ENCODE results near the gene OPA3.

OPA3 gene

DNA sequence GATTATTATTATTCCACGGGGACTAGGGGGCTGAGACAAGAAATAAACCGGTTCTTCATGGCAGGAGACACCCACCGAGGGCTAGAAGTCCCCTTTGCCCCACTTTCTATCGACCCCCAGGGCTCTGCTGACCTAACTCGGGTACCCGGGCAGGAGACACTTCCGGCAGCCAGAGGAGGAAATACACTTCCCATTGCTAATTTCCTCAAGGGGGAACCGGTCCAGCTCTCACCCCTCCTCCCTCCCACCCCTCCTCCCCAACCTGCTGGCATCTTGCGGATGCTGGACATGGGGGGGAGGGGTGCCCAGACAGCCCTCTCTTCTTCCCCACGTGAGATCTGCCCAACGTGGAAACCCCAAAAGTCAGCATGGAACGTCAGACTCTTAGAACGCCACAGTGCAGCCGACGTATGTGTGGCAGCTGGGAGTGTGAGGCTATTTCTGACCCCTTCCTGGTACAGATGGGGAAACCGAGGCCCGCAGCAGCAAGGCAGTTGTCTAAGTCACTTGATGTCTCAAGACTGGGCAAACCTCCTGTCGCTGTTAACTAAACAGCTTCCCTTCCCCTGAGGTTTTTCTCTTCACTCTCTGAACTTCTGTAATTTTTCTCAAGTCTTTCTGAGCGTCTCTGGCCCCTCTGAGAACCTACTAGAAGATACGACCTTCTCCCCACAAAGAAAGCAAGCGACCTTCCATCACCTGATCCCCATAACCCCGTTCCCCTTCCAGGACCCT is 13.8 kb upstream of the OPA3 start:
- Histone ChIP-seq H3K27ac (ENCODE audit: low read length) (no peak overlapping the region), H3K27me3 (ENCODE audit: control insufficient read depth, insufficient read depth, low read length) (peaks cover 33% of the 10 kb centered on the region), H3K9me3 (ENCODE audit: control insufficient read depth, insufficient read depth, low read length) (no peaks in the 10 kb centered on the region), H3K4me3 (ENCODE audit: low read length) (no peak overlapping the region; the same call in 1 of the 2 replicates), H3K36me3 (ENCODE audit: control insufficient read depth, insufficient read depth, low read length) (no peaks in the 10 kb centered on the region), H3K4me1 (ENCODE audit: control insufficient read depth, insufficient read depth, low read length) (peaks cover 11% of the 10 kb centered on the region)
- WGBS (ENCODE audit: insufficient coverage, insufficient read length) = no CpG with 5 or more reads among the region's 22 CpGs
- no peak for DNase-seq (ENCODE audit: low read depth, low spot score)

- Histone ChIP-seq H3K4me3 (ENCODE audit: low read length) (no peak overlapping the region; the same call in 1 of the 2 replicates), H3K9me3 (ENCODE audit: control insufficient read depth, insufficient read depth, low read length) (no peaks in the 10 kb centered on the region), H3K4me1 (ENCODE audit: control insufficient read depth, insufficient read depth, low read length) (peaks cover 11% of the 10 kb centered on the region), H3K36me3 (ENCODE audit: control insufficient read depth, insufficient read depth, low read length) (no peaks in the 10 kb centered on the region), H3K27ac (ENCODE audit: low read length) (no peak overlapping the region), H3K27me3 (ENCODE audit: control insufficient read depth, insufficient read depth, low read length) (peaks cover 32% of the 10 kb centered on the region)
- no peak for DNase-seq (ENCODE audit: low read depth, low spot score)
- WGBS (ENCODE audit: insufficient coverage, insufficient read length) = no CpG with 5 or more reads among the region's 5 CpGs
Measured at GRCh38 chr19:45597425-45598111, 13.0 kb upstream of the OPA3 start.

DNA sequence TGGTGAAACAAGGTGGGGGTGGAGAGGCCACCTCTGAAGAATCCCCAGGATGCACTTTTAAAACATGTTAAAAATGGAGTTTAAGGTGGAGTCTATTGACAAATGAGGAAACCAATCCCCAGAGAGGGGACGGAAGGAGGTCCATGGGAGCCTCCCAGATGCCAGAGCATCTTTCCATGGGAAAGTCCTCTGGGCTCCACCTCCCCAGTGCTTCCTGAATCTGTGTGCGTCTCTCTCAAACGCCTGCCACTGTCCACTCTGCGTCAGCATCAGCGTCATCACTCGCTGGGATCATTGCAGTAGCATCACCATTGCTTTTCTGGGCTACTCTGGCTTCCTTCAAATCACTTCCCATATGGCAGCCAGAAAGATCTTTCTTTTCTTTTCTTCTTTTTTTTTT is 11.2 kb upstream of the OPA3 start:
- no peaks in the 10 kb centered on the region for H3K36me3 ChIP-seq (ENCODE audit: control insufficient read depth, insufficient read depth, low read length)
- peaks cover 21% of the 10 kb centered on the region for H3K27me3 ChIP-seq (ENCODE audit: control insufficient read depth, insufficient read depth, low read length)
- H3K27ac ChIP-seq (ENCODE audit: low read length) = no peak overlapping the region
- no peak for DNase-seq (ENCODE audit: low read depth, low spot score)
- H3K9me3 ChIP-seq (ENCODE audit: control insufficient read depth, insufficient read depth, low read length) = no peaks in the 10 kb centered on the region
- no peak overlapping the region for H3K4me3 ChIP-seq (ENCODE audit: low read length)
- H3K4me1 ChIP-seq (ENCODE audit: control insufficient read depth, insufficient read depth, low read length) = peaks cover 9% of the 10 kb centered on the region; the same call in 1 of the 2 replicates
- WGBS (ENCODE audit: insufficient coverage, insufficient read length) = no CpG with 5 or more reads among the region's 6 CpGs

DNA sequence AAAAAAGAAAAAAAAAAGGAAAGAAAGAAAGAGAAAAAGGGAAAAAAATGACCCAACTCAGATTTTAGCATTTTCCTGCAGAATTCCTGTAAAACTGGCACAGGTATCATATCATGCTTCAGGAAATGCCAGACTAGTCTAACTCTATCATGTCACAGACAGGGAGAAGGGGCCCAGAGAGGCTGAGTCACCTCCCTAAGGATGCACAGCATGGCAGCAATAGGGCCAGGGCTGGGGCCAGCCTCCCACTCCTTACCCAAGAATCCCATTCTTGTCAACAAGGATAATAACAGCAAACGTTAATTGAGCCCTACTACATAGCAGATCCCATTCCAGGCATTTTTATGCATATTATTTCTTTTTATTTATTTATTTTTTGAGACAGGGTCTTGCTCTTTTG is 8.9 kb upstream of the OPA3 start:
- WGBS (ENCODE audit: insufficient coverage, insufficient read length) = no CpG with 5 or more reads among the region's 1 CpG
- Histone ChIP-seq H3K4me1 (ENCODE audit: control insufficient read depth, insufficient read depth, low read length) (peaks cover 5% of the 10 kb centered on the region; the same call in 1 of the 2 replicates), H3K27ac (ENCODE audit: low read length) (no peak overlapping the region), H3K4me3 (ENCODE audit: low read length) (no peak overlapping the region), H3K9me3 (ENCODE audit: control insufficient read depth, insufficient read depth, low read length) (no peaks in the 10 kb centered on the region), H3K27me3 (ENCODE audit: control insufficient read depth, insufficient read depth, low read length) (peaks cover under 1% of the 10 kb centered on the region; the same call in 1 of the 2 replicates), H3K36me3 (ENCODE audit: control insufficient read depth, insufficient read depth, low read length) (no peaks in the 10 kb centered on the region)
- DNase-seq (ENCODE audit: low read depth, low spot score) = no peak

- WGBS (ENCODE audit: insufficient coverage, insufficient read length) = no CpG with 5 or more reads among the region's 4 CpGs
- Histone ChIP-seq H3K4me3 (ENCODE audit: low read length) (no peak overlapping the region), H3K9me3 (ENCODE audit: control insufficient read depth, insufficient read depth, low read length) (no peaks in the 10 kb centered on the region), H3K27ac (ENCODE audit: low read length) (no peak overlapping the region), H3K27me3 (ENCODE audit: control insufficient read depth, insufficient read depth, low read length) (no peaks in the 10 kb centered on the region), H3K4me1 (ENCODE audit: control insufficient read depth, insufficient read depth, low read length) (peaks cover 3% of the 10 kb centered on the region; the same call in 1 of the 2 replicates), H3K36me3 (ENCODE audit: control insufficient read depth, insufficient read depth, low read length) (no peaks in the 10 kb centered on the region)
- no peak for DNase-seq (ENCODE audit: low read depth, low spot score)
Measured at GRCh38 chr19:45592366-45592765, 7.8 kb upstream of the OPA3 start.

- no CpG with 5 or more reads among the region's 21 CpGs for WGBS (ENCODE audit: insufficient coverage, insufficient read length)
Measured at GRCh38 chr19:45591638-45592005, 7.0 kb upstream of the OPA3 start.

GRCh38 chr19:45591004-45591637 is 6.5 kb upstream of the OPA3 start:
- H3K4me1 ChIP-seq (ENCODE audit: control insufficient read depth, insufficient read depth, low read length) = peaks cover 2% of the 10 kb centered on the region; the same call in 1 of the 2 replicates
- no peak for DNase-seq (ENCODE audit: low read depth, low spot score)
- H3K9me3 ChIP-seq (ENCODE audit: control insufficient read depth, insufficient read depth, low read length) = no peaks in the 10 kb centered on the region
- no peaks in the 10 kb centered on the region for H3K27me3 ChIP-seq (ENCODE audit: control insufficient read depth, insufficient read depth, low read length)
- WGBS (ENCODE audit: insufficient coverage, insufficient read length) = no CpG with 5 or more reads among the region's 48 CpGs
- H3K36me3 ChIP-seq (ENCODE audit: control insufficient read depth, insufficient read depth, low read length) = no peaks in the 10 kb centered on the region
- no peak overlapping the region for H3K27ac ChIP-seq (ENCODE audit: low read length)
- H3K4me3 ChIP-seq (ENCODE audit: low read length) = no peak overlapping the region

More at GRCh38 chr19:45591638-45592005, 7.0 kb upstream of the OPA3 start:
- DNase-seq (ENCODE audit: low read depth, low spot score) = no peak
- peaks cover 2% of the 10 kb centered on the region; the same call in 1 of the 2 replicates for H3K4me1 ChIP-seq (ENCODE audit: control insufficient read depth, insufficient read depth, low read length)
- H3K27me3 ChIP-seq (ENCODE audit: control insufficient read depth, insufficient read depth, low read length) = no peaks in the 10 kb centered on the region
- H3K36me3 ChIP-seq (ENCODE audit: control insufficient read depth, insufficient read depth, low read length) = no peaks in the 10 kb centered on the region
- H3K27ac ChIP-seq (ENCODE audit: low read length) = no peak overlapping the region
- H3K4me3 ChIP-seq (ENCODE audit: low read length) = no peak overlapping the region
- H3K9me3 ChIP-seq (ENCODE audit: control insufficient read depth, insufficient read depth, low read length) = no peaks in the 10 kb centered on the region

GRCh38 chr19:45590300-45591003 is 5.8 kb upstream of the OPA3 start:
- Histone ChIP-seq H3K36me3 (ENCODE audit: control insufficient read depth, insufficient read depth, low read length) (no peaks in the 10 kb centered on the region), H3K4me3 (ENCODE audit: low read length) (no peak overlapping the region), H3K9me3 (ENCODE audit: control insufficient read depth, insufficient read depth, low read length) (no peaks in the 10 kb centered on the region), H3K27me3 (ENCODE audit: control insufficient read depth, insufficient read depth, low read length) (no peaks in the 10 kb centered on the region), H3K4me1 (ENCODE audit: control insufficient read depth, insufficient read depth, low read length) (peaks cover 2% of the 10 kb centered on the region; the same call in 1 of the 2 replicates), H3K27ac (ENCODE audit: low read length) (no peak overlapping the region)
- no CpG with 5 or more reads among the region's 15 CpGs for WGBS (ENCODE audit: insufficient coverage, insufficient read length)
- no peak for DNase-seq (ENCODE audit: low read depth, low spot score)

GRCh38 chr19:45589768-45590167 is 5.2 kb upstream of the OPA3 start:
- no peaks in the 10 kb centered on the region for H3K36me3 ChIP-seq (ENCODE audit: control insufficient read depth, insufficient read depth, low read length)
- WGBS (ENCODE audit: insufficient coverage, insufficient read length) = no CpG with 5 or more reads among the region's 4 CpGs
- no peak overlapping the region for H3K27ac ChIP-seq (ENCODE audit: low read length)
- no peaks in the 10 kb centered on the region for H3K27me3 ChIP-seq (ENCODE audit: control insufficient read depth, insufficient read depth, low read length)
- no peaks in the 10 kb centered on the region for H3K9me3 ChIP-seq (ENCODE audit: control insufficient read depth, insufficient read depth, low read length)
- H3K4me3 ChIP-seq (ENCODE audit: low read length) = no peak overlapping the region
- no peak for DNase-seq (ENCODE audit: low read depth, low spot score)
- peaks cover 3% of the 10 kb centered on the region; the same call in 1 of the 2 replicates for H3K4me1 ChIP-seq (ENCODE audit: control insufficient read depth, insufficient read depth, low read length)

DNA sequence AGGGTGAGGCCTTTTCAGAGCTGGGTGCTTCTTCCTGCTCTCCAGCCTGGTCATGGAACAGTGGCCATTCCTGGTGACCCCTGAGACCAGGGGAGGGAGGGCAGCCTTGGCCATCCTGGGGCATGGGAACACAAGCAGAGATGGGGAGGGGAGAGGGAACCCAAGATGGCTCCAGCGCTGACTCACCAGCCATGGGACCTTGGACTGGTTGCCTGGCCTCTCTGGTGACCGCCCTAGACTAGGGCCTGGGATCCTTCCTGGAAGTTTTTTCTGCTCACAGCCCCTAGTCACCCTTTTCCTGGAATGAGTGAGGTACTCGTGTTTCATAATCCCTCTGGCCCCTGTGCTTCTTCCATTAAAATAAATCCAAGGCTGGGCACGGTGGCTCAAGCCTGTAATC is 3.3 kb upstream of the OPA3 start:
- Histone ChIP-seq H3K4me3 (ENCODE audit: low read length) (no peak overlapping the region), H3K9me3 (ENCODE audit: control insufficient read depth, insufficient read depth, low read length) (no peaks in the 10 kb centered on the region), H3K27ac (ENCODE audit: low read length) (no peak overlapping the region), H3K27me3 (ENCODE audit: control insufficient read depth, insufficient read depth, low read length) (no peaks in the 10 kb centered on the region), H3K36me3 (ENCODE audit: control insufficient read depth, insufficient read depth, low read length) (no peaks in the 10 kb centered on the region), H3K4me1 (ENCODE audit: control insufficient read depth, insufficient read depth, low read length) (peaks cover 3% of the 10 kb centered on the region)
- WGBS (ENCODE audit: insufficient coverage, insufficient read length) = no CpG with 5 or more reads among the region's 4 CpGs
- no peak for DNase-seq (ENCODE audit: low read depth, low spot score)
